Measurements from ENCODE around the gene ACO2. TPM values are rescaled to one million over a fixed set of nuclear protein-coding genes. Genes with fewer than 3 reads are reported as not detected.

Gene ACO2
- total RNA-seq, 1 experiment from 2014 or later = 66.6 TPM

DNA sequence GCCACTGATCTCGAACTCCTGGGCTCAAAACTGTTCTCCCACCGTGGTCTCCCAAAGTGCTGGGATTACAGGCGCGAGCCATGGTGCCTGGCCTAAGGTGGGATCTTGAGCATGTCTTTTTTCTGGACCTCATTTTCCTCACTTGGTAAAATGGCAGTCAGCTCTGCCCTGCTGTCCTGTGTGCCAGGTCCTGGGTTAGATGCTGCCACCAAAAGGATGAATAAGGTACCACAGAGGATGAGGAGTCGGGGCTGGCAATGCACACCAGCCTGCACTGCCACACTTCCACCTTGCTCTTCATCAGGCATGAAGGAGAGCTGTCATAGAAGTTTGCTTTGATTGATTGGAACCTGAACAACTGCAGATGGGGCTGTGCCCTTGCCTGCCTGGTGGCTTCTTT is 32.3 kb downstream of the ACO2 start:
- Histone ChIP-seq H3K27ac (ENCODE audit: insufficient read length, low read depth, low read length) (no peak overlapping the region), H3K4me1 (ENCODE audit: insufficient read depth, low read length) (no peaks in the 10 kb centered on the region)

More for the DNA sequence above, 32.3 kb downstream of the ACO2 start:
- H3K9me3 Mint-ChIP-seq = no peaks in the 10 kb centered on the region
- H3K56ac ChIP-seq (ENCODE audit: insufficient read length, low read depth, low read length) = no peak overlapping the region
- peaks cover 4 to 30% (median 20%) of the 10 kb centered on the region in 3 experiments; a peak in 6 of 7 replicates for H3K36me3 Mint-ChIP-seq (ENCODE audit: insufficient read depth in 1 of 3, low read depth in 3 of 3)
- H3K23me2 ChIP-seq (ENCODE audit: insufficient read length, low read depth, low read length, poor library complexity, severe bottlenecking) = no peaks in the 10 kb centered on the region
- H4K20me1 ChIP-seq (ENCODE audit: control insufficient read depth, insufficient read depth, insufficient read length) = no peaks in the 10 kb centered on the region
- no peak overlapping the region for H3K4me2 ChIP-seq (ENCODE audit: insufficient read depth, insufficient read length, low read length)
- H4K8ac ChIP-seq (replicated peaks; ENCODE audit: insufficient read length, low read depth, low read length) = no peak overlapping the region
- H3K4me1 Mint-ChIP-seq = no peaks in the 10 kb centered on the region
- H3K23ac ChIP-seq (ENCODE audit: insufficient read length, low read depth, low read length) = no peak overlapping the region
- H4K91ac ChIP-seq (ENCODE audit: insufficient read length, low read depth, low read length) = no peak overlapping the region
- no peak overlapping the region for H2AK5ac ChIP-seq (ENCODE audit: insufficient read length, low read length)
- H3K27ac Mint-ChIP-seq = peak overlapping the region in 1 of 3 experiments; percentile 89; a peak in 2 of 7 replicates
- H3K27me3 ChIP-seq (ENCODE audit: insufficient read depth, low read length) = no peaks in the 10 kb centered on the region
- H3K4ac ChIP-seq (ENCODE audit: low read depth, low read length) = no peak overlapping the region
- H2BK15ac ChIP-seq (ENCODE audit: low read depth, low read length) = no peak overlapping the region
- H4K5ac ChIP-seq (ENCODE audit: insufficient read length, low read depth, low read length) = no peak overlapping the region
- H2BK5ac ChIP-seq (ENCODE audit: insufficient read length, low read length) = no peak overlapping the region
- H3K9me3 ChIP-seq (ENCODE audit: control insufficient read depth, low read depth, low read length) = no peaks in the 10 kb centered on the region
- H3K4me3 Mint-ChIP-seq = no peak overlapping the region
- no peak for DNase-seq
- H2BK120ac ChIP-seq (ENCODE audit: low read depth, low read length, poor library complexity, severe bottlenecking) = no peak overlapping the region
- H3K9ac ChIP-seq (ENCODE audit: extremely low read depth, insufficient read length, low read length) = no peak overlapping the region
- no peak overlapping the region for H3T11ph ChIP-seq (ENCODE audit: low read length)
- TF ChIP-seq CTCF (conservative IDR thresholded peaks at IDR 0.05) = peak; percentile 52; the same call in 2 of the 3 replicates
- no peak overlapping the region for H2AFZ ChIP-seq (ENCODE audit: low read length)
- no peaks in the 10 kb centered on the region for H3K27me3 Mint-ChIP-seq (ENCODE audit: low read depth)
- H2BK12ac ChIP-seq (ENCODE audit: insufficient read length, low read depth, low read length) = no peak overlapping the region
- H3K79me2 ChIP-seq (ENCODE audit: insufficient read depth, low read length) = no peaks in the 10 kb centered on the region
- no peak overlapping the region for H2BK20ac ChIP-seq (ENCODE audit: low read depth, low read length, poor library complexity, severe bottlenecking)
- H3K79me1 ChIP-seq (ENCODE audit: insufficient read depth, low read depth, low read length, poor library complexity, severe bottlenecking) = no peaks in the 10 kb centered on the region
- H3K14ac ChIP-seq (ENCODE audit: insufficient read depth, low read length) = no peak overlapping the region
- no CpG with 5 or more reads among the region's 5 CpGs for WGBS (ENCODE audit: extremely low coverage, insufficient read length, low lambda C conversion rate)
- H3K18ac ChIP-seq (ENCODE audit: insufficient read length, low read depth, low read length) = no peak overlapping the region

All from H9 (cell line).